ENCODE measurements around the gene TREML4. TPM values are rescaled to one million over a fixed set of nuclear protein-coding genes. Genes with fewer than 3 reads are reported as not detected.

Gene TREML4
- total and polyA plus RNA-seq, 2 of the 4 experiments (the other 2 are of a cell fraction) = not detected

DNA sequence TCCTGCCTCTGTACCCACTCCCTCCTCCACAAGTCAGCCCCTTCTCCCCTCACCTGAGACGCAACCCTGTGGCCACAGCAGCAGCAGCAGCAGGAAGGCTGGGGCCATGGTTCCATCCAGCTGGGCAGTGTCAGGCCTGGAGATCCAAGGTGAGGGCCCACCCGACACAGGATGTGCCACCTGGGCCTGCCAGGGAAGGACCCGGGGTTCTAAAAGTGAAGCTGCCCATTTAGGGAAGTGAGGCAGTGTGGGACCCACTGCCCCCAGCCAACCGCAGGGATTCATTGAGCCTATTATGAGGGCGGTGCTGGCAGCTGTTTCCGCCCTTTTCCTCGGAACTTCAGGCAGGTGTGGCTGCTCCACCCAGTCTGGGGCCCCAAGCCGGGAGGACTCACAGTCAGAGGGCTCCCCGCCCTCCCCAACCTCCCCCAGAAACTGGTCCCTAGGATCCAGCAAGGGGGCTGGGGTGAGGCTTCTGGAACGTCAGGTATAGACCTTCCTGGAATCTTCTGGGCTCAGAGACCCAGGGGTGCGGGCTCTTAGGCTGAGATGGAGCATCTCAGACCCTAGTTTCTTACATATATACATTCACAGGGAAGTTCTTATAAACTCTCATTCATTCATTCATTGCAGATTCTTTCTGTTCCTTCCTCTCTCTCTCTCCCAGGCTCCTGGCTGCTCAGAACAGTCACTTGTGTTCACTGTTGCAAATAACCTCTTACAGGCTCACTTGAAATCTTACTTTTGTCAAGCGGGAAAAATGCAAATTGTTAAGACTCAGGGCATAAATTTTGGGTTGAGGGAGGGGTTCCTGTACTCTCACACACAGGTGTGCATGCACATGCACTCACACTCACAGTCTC is 27.0 kb upstream of the TREML4 start, which contains the start of gene TREML2:
TREML2 (minus strand) TSS at position 249 of the 863 bp plus-strand sequence; CDS start at position 108, 141 bp downstream.
- Histone ChIP-seq H3K23ac (ENCODE audit: low read depth, low read length) (no peak within 1 kb of the TSS), H2AFZ (replicated peaks; ENCODE audit: low read length, poor library complexity) (no peak within 1 kb of the TSS)
- CTCF ChIA-PET = no interaction called here
- TF ChIP-seq, protein P1, sequence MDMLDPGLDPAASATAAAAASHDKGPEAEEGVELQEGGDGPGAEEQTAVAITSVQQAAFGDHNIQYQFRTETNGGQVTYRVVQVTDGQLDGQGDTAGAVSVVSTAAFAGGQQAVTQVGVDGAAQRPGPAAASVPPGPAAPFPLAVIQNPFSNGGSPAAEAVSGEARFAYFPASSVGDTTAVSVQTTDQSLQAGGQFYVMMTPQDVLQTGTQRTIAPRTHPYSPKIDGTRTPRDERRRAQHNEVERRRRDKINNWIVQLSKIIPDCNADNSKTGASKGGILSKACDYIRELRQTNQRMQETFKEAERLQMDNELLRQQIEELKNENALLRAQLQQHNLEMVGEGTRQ (IDR thresholded peaks at IDR 0.05; ENCODE audit: low read depth, low read length) = no peak
- TF ChIP-seq, protein P2, sequence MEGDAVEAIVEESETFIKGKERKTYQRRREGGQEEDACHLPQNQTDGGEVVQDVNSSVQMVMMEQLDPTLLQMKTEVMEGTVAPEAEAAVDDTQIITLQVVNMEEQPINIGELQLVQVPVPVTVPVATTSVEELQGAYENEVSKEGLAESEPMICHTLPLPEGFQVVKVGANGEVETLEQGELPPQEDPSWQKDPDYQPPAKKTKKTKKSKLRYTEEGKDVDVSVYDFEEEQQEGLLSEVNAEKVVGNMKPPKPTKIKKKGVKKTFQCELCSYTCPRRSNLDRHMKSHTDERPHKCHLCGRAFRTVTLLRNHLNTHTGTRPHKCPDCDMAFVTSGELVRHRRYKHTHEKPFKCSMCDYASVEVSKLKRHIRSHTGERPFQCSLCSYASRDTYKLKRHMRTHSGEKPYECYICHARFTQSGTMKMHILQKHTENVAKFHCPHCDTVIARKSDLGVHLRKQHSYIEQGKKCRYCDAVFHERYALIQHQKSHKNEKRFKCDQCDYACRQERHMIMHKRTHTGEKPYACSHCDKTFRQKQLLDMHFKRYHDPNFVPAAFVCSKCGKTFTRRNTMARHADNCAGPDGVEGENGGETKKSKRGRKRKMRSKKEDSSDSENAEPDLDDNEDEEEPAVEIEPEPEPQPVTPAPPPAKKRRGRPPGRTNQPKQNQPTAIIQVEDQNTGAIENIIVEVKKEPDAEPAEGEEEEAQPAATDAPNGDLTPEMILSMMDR (conservative IDR thresholded peaks at IDR 0.05; ENCODE audit: low read depth, low read length) = no peak
- no peak for TF ChIP-seq POLR2A (IDR thresholded peaks at IDR 0.05; ENCODE audit: low read depth, low read length)
- no peak for TF ChIP-seq FOS (IDR thresholded peaks at IDR 0.05; ENCODE audit: low read depth, low read length)
- TF ChIP-seq RCOR1 (IDR thresholded peaks at IDR 0.05; ENCODE audit: insufficient replicate concordance, low read length) = no peak
- TF ChIP-seq MAZ (IDR thresholded peaks at IDR 0.05; ENCODE audit: borderline replicate concordance, low read depth, low read length) = no peak
- no peak for TF ChIP-seq CHD1 (IDR thresholded peaks at IDR 0.05; ENCODE audit: low read depth, low read length)
- no peak for TF ChIP-seq NFE2L2 (IDR thresholded peaks at IDR 0.05; ENCODE audit: low read depth, low read length)
- no peak for TF ChIP-seq RAD21 (IDR thresholded peaks at IDR 0.05; ENCODE audit: low read length)
- TF ChIP-seq CEBPB (IDR thresholded peaks at IDR 0.05; ENCODE audit: low read depth, low read length) = no peak
- TF ChIP-seq, protein P3, sequence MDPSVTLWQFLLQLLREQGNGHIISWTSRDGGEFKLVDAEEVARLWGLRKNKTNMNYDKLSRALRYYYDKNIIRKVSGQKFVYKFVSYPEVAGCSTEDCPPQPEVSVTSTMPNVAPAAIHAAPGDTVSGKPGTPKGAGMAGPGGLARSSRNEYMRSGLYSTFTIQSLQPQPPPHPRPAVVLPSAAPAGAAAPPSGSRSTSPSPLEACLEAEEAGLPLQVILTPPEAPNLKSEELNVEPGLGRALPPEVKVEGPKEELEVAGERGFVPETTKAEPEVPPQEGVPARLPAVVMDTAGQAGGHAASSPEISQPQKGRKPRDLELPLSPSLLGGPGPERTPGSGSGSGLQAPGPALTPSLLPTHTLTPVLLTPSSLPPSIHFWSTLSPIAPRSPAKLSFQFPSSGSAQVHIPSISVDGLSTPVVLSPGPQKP (IDR thresholded peaks at IDR 0.05; ENCODE audit: borderline replicate concordance, low read depth, low read length) = no peak
- TF ChIP-seq MAFK (IDR thresholded peaks at IDR 0.05; ENCODE audit: low read depth, low read length) = no peak
- no peak for TF ChIP-seq RFX5 (IDR thresholded peaks at IDR 0.05; ENCODE audit: low read depth, low read length)
- no peak for TF ChIP-seq BHLHE40 (IDR thresholded peaks at IDR 0.05; ENCODE audit: low read depth, low read length)
- TF ChIP-seq SMC3 (IDR thresholded peaks at IDR 0.05; ENCODE audit: low read depth, low read length) = no peak

More for the DNA sequence above, 27.0 kb upstream of the TREML4 start, which contains the start of gene TREML2:
- no peak for ATAC-seq (ENCODE audit: low read depth)
- no peak within 1 kb of the TSS for H3K9ac ChIP-seq (ENCODE audit: low read depth, low read length)
- H2BK20ac ChIP-seq (ENCODE audit: low read depth, low read length) = no peak within 1 kb of the TSS
- no peak within 1 kb of the TSS for H2AK9ac ChIP-seq (replicated peaks; ENCODE audit: low read depth, low read length, poor library complexity)
- H3K4me2 ChIP-seq (ENCODE audit: low read depth, low read length) = no peak within 1 kb of the TSS
- POLR2A ChIA-PET (ENCODE audit: unreplicated experiment) = no interaction called here
- H4K5ac ChIP-seq (ENCODE audit: low read depth, low read length) = no peak within 1 kb of the TSS
- H4K20me1 ChIP-seq (ENCODE audit: insufficient read depth, low read length) = no peaks in the 10 kb centered on the region
- H3K27me3 ChIP-seq (ENCODE audit: control insufficient read depth, insufficient read depth, low read length) = 0 out of 2 replicates have a peak, but pooled peaks cover 2% of the 10 kb centered on the region
- no peak within 1 kb of the TSS for H4K91ac ChIP-seq (ENCODE audit: insufficient read depth, low read depth, low read length)
- H3K27ac ChIP-seq (ENCODE audit: insufficient read depth, low read length) = no peak within 1 kb of the TSS
- H3K56ac ChIP-seq (ENCODE audit: extremely low read depth, insufficient read depth, low read length) = no peak within 1 kb of the TSS
- no peak within 1 kb of the TSS for H2BK120ac ChIP-seq (ENCODE audit: low read depth, low read length)
- H2AK5ac ChIP-seq (ENCODE audit: low read depth, low read length) = no peak within 1 kb of the TSS
- H4K8ac ChIP-seq (ENCODE audit: low read depth in 2 of 2, low read length in 2 of 2) = no peak within 1 kb of the TSS
- H3K79me1 ChIP-seq (ENCODE audit: low read depth in 1 of 2, low read length in 2 of 2) = no peaks in the 10 kb centered on the region
- 65% methylated on average over 4 of the region's 12 CpGs; no CpG with 5 or more reads in 1 of the 2 experiments for WGBS, 2 experiments (ENCODE audit: extremely low coverage in 2 of 2, insufficient read length in 1 of 2)
- no peak within 1 kb of the TSS for H3K4me3 ChIP-seq (ENCODE audit: insufficient read depth, low read depth, low read length)
- in situ Hi-C loops (cut with MboI; ENCODE audit: low sequenced_read_pairs) (no loop called here), intact Hi-C loops (cut with micrococcal nuclease) (no loop called here), dilution Hi-C loops (cut with HindIII; ENCODE audit: low sequenced_read_pairs, unreplicated experiment) (no loop called here)
- no peak for DNase-seq
- no peak within 1 kb of the TSS for H3K18ac ChIP-seq (ENCODE audit: low read depth, low read length)
- no peaks in the 10 kb centered on the region for H3K9me3 ChIP-seq (ENCODE audit: control insufficient read depth, insufficient read depth, low read length)
- H2BK15ac ChIP-seq (ENCODE audit: low read depth, low read length) = no peak within 1 kb of the TSS
- no peak within 1 kb of the TSS for H3K14ac ChIP-seq (replicated peaks; ENCODE audit: low read depth, low read length)
- H3K9me1 ChIP-seq (ENCODE audit: insufficient read depth, low read length) = no peaks in the 10 kb centered on the region
- H3K36me3 ChIP-seq (ENCODE audit: control insufficient read depth, insufficient read depth, low read length) = no peaks in the 10 kb centered on the region
- H2BK5ac ChIP-seq (ENCODE audit: low read depth, low read length, poor library complexity, severe bottlenecking) = no peak within 1 kb of the TSS
- no peak within 1 kb of the TSS for H3K4ac ChIP-seq (ENCODE audit: low read depth, low read length)
- BruUV-seq (replicated peaks) = no TSS peak
- no peaks in the 10 kb centered on the region for H3K4me1 ChIP-seq (ENCODE audit: control insufficient read depth, insufficient read depth, low read length)
